ENCODE data around the gene PPP1R3A.

PPP1R3A gene

GRCh38 chr7:113878394-113878992 is 40.3 kb downstream of the PPP1R3A start:
- no peak for DNase-seq (ENCODE audit: low read depth in 2 of 2)

- DNase-seq (ENCODE audit: low read depth in 2 of 2): no peak
Measured at GRCh38 chr7:113875224-113875623, 43.6 kb downstream of the PPP1R3A start.

GRCh38 chr7:113873554-113874151 is 45.2 kb downstream of the PPP1R3A start:
- no peak for DNase-seq (ENCODE audit: low read depth in 2 of 2)

- no peak for DNase-seq (ENCODE audit: low read depth in 2 of 2)
Measured at GRCh38 chr7:113872981-113873380, 45.8 kb downstream of the PPP1R3A start.

GRCh38 chr7:113867325-113867724 is 51.5 kb downstream of the PPP1R3A start:
- no peak for DNase-seq (ENCODE audit: low read depth in 2 of 2)

GRCh38 chr7:113856010-113856409 is 62.8 kb downstream of the PPP1R3A start:
- no peak for DNase-seq (ENCODE audit: low read depth in 2 of 2)

GRCh38 chr7:113840954-113841353 is 77.9 kb downstream of the PPP1R3A start:
- no peak for DNase-seq (ENCODE audit: low read depth in 2 of 2)

GRCh38 chr7:113835367-113835766 is 83.4 kb downstream of the PPP1R3A start:
- DNase-seq (ENCODE audit: low read depth in 2 of 2): no peak

GRCh38 chr7:113832196-113832745 is 86.5 kb downstream of the PPP1R3A start:
- DNase-seq (ENCODE audit: low read depth in 2 of 2): no peak

GRCh38 chr7:113831556-113831955 is 87.3 kb downstream of the PPP1R3A start:
- no peak for DNase-seq (ENCODE audit: low read depth in 2 of 2)

- no peak for DNase-seq (ENCODE audit: low read depth in 2 of 2)
Measured at GRCh38 chr7:113828581-113828980, 90.2 kb downstream of the PPP1R3A start.
